ENCODE results near the gene CRCP. TPM values are rescaled to one million over a fixed set of nuclear protein-coding genes. Genes with fewer than 3 reads are reported as not detected.
"Not testable (repeated sequence)": the region's sequence is repeated elsewhere in the genome, so short reads cannot be mapped to it uniquely, and the experiment has no call there.

CRCP gene
- total and polyA plus RNA-seq, 4 donors: 18.9 to 43.0 (median 32.4) TPM

DNA sequence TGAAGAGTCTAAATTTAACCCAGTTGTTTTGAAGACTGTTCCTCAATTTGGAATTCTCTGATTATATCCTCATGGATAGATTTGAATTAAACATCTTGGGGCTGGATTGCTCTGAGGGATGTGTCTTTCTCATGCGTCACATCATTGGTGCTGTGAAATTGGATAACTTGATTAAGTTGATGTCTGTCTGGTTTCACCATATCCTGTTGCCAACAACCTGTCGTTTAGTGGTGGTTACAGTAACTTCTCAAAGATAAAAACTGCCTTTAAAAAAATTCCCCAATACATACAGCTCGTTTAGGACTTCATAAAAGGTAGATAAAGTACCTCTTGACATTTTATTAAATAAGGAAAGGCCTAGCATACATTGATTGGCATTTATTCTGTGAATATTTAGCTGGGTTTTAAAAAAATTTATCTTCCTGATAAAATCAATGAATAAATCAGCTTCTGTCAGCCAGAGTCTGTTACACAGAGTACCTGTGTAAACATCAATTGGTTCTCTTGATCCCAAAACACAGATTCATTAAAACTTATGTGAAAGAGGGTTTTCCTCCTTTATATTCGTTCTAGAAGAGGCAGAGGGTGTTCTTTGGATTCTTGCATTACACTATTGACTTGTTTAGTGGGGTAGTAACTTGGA, 10.5 kb downstream of the CRCP start:
- no peak for DNase-seq
- peak overlapping the region in 1 of 2 donors; percentile 33 for H3K27ac ChIP-seq (ENCODE audit: low read depth in 1 of 2, low read length in 1 of 2)

DNA sequence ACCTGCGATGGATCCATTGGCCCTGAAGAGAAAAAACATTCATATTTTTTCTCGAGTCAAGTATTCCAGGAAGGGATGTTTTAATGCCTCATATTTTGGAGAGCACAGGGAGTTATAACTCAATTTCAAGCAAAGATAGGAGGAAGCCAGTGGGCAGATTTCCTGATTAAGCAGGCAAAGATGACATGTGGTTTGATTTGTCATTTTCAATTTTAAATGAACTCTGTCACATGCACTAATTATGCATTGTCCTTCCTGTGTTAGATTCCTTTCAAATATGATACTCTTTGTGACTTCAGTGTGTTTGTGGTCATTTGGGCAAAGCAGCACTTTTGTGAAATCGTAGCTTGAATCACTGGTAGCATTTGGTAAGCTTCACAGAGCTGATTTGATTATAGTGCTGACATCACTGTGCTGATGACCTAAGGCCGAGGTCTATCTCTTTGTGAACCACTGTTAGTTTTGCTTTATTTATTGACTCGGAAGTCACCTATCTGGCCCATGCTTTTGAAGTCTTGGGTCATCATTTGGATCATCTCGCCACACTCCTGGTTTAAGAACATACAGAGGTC, 11.2 kb downstream of the CRCP start:
- H3K36me3 ChIP-seq (ENCODE audit: control insufficient read depth in 4 of 4, insufficient read depth in 4 of 4, low read length in 4 of 4): peaks cover 0 to 12% (median under 1%) of the 10 kb centered on the region in 4 donors
- 67 to 71% methylated on average over 6 of the region's 6 CpGs for WGBS, 2 donors
- ATAC-seq (ENCODE audit: insufficient read depth, low FRiP score); H3K9me3 ChIP-seq (ENCODE audit: control insufficient read depth in 4 of 4, insufficient read depth in 3 of 4, low read length in 3 of 4); H3K27me3 ChIP-seq (ENCODE audit: control insufficient read depth in 3 of 3, insufficient read depth in 3 of 3, low read length in 2 of 3); DNase-seq; H3K4me3 ChIP-seq; H3K9ac ChIP-seq (ENCODE audit: insufficient read depth in 1 of 2, low read length in 2 of 2): not testable (repeated sequence)
- H3K4me1 ChIP-seq (ENCODE audit: control insufficient read depth in 5 of 5, insufficient read depth in 5 of 5, low read length in 5 of 5): peaks cover 2 to 19% (median 5%) of the 10 kb centered on the region in 5 donors
- H3K27ac ChIP-seq (ENCODE audit: low read depth in 1 of 2, low read length in 1 of 2): peak overlapping the region in 1 of 2 donors; percentile 33

More for the DNA sequence above, 10.5 kb downstream of the CRCP start:
- H3K9ac ChIP-seq (ENCODE audit: insufficient read depth in 1 of 2, low read length in 2 of 2): no peak overlapping the region
- 18% methylated on average over 4 of the region's 4 CpGs for WGBS, 2 donors
- H3K9me3 ChIP-seq (ENCODE audit: control insufficient read depth in 4 of 4, insufficient read depth in 3 of 4, low read length in 3 of 4): no peaks in the 10 kb centered on the region
- peak; percentile 14 for ATAC-seq (ENCODE audit: insufficient read depth, low FRiP score)
- peaks cover 2 to 19% (median 5%) of the 10 kb centered on the region in 5 donors for H3K4me1 ChIP-seq (ENCODE audit: control insufficient read depth in 5 of 5, insufficient read depth in 5 of 5, low read length in 5 of 5)
- H3K4me3 ChIP-seq: no peak overlapping the region
- H3K27me3 ChIP-seq (ENCODE audit: control insufficient read depth in 3 of 3, insufficient read depth in 3 of 3, low read length in 2 of 3): no peaks in the 10 kb centered on the region
- H3K36me3 ChIP-seq (ENCODE audit: control insufficient read depth in 4 of 4, insufficient read depth in 4 of 4, low read length in 4 of 4): peaks cover 0 to 9% (median under 1%) of the 10 kb centered on the region in 4 donors
- TF ChIP-seq, protein P1, sequence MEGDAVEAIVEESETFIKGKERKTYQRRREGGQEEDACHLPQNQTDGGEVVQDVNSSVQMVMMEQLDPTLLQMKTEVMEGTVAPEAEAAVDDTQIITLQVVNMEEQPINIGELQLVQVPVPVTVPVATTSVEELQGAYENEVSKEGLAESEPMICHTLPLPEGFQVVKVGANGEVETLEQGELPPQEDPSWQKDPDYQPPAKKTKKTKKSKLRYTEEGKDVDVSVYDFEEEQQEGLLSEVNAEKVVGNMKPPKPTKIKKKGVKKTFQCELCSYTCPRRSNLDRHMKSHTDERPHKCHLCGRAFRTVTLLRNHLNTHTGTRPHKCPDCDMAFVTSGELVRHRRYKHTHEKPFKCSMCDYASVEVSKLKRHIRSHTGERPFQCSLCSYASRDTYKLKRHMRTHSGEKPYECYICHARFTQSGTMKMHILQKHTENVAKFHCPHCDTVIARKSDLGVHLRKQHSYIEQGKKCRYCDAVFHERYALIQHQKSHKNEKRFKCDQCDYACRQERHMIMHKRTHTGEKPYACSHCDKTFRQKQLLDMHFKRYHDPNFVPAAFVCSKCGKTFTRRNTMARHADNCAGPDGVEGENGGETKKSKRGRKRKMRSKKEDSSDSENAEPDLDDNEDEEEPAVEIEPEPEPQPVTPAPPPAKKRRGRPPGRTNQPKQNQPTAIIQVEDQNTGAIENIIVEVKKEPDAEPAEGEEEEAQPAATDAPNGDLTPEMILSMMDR (IDR thresholded peaks at IDR 0.05; ENCODE audit: control extremely low read depth, extremely low read depth): no peak

DNA sequence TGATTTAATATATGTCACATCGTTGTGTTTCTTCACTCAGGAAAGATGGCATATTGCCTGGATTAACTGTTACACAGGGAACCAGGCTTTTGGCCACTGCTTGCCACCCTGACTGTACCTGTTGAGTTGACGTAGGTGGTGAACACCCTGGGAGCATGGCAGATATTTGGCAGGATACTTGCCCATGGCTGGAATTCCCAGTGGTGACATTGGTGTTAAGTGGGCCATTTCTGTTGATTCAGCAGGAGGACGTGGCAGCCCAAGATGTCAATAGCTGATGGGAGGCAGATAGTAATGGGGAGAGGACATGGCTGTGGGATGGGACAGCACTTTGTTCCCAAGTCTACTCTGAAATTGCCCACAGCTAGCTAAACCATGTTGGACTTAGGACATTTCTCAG, 12.5 kb downstream of the CRCP start:
- 75 to 76% methylated on average over 3 of the region's 3 CpGs for WGBS, 2 donors
- H3K9me3 ChIP-seq (ENCODE audit: control insufficient read depth in 4 of 4, insufficient read depth in 3 of 4, low read length in 3 of 4); DNase-seq; ATAC-seq (ENCODE audit: insufficient read depth, low FRiP score); H3K4me3 ChIP-seq; H3K27ac ChIP-seq (ENCODE audit: low read depth in 1 of 2, low read length in 1 of 2); H3K9ac ChIP-seq (ENCODE audit: insufficient read depth in 1 of 2, low read length in 2 of 2); H3K27me3 ChIP-seq (ENCODE audit: control insufficient read depth in 3 of 3, insufficient read depth in 3 of 3, low read length in 2 of 3): not testable (repeated sequence)
- Histone ChIP-seq H3K4me1 (ENCODE audit: control insufficient read depth in 5 of 5, insufficient read depth in 5 of 5, low read length in 5 of 5) (peaks cover 2 to 19% (median 5%) of the 10 kb centered on the region in 5 donors), H3K36me3 (ENCODE audit: control insufficient read depth in 4 of 4, insufficient read depth in 4 of 4, low read length in 4 of 4) (peaks cover 4 to 11% (median 7%) of the 10 kb centered on the region in 4 donors)

DNA sequence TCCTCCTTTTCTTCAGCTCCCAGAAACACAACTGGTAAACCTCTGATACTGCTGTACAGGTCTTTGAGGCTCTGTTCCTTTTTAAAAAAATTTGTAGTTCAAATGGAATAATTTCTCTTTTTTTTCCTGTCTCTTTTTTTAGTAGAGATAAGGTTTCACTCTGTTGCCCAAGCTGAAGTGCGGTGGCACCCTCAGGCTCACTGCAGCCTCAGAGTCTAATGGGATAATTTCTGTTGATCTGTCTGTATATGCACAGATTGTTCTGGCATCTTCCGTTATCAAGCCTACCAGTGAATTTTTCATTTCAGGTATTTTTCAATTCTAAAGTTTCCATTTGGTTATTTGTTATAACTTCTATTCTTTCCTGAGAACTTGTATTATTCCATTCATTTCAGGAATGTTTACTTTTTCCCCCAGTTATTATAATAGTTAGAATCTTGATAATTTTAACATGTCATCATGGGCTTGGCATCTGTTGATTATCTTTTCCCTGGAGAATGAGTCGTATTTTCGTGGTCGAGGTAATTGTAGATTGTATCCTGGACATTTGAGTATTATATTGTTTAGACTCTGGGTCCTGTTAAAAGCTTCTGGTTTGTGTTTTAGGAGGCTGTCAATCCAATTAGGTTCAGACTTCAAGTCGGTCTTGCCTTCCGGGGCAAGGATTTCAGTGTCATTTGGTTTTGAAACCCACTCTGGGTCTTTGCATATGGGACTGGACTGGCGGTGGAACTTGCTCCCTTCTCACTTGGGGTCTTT, 24.5 kb downstream of the CRCP start:
- no peak overlapping the region for H3K27ac ChIP-seq (ENCODE audit: low read depth in 1 of 2, low read length in 1 of 2)
- H3K4me3 ChIP-seq: no peak overlapping the region
- no peaks in the 10 kb centered on the region for H3K27me3 ChIP-seq (ENCODE audit: control insufficient read depth in 3 of 3, insufficient read depth in 3 of 3, low read length in 2 of 3)
- WGBS, 2 donors: 80 to 90% methylated on average over 8 of the region's 8 CpGs
- H3K4me1 ChIP-seq (ENCODE audit: control insufficient read depth in 5 of 5, insufficient read depth in 5 of 5, low read length in 5 of 5): peaks cover 0 to 21% (median 10%) of the 10 kb centered on the region in 5 donors
- H3K9ac ChIP-seq (ENCODE audit: insufficient read depth in 1 of 2, low read length in 2 of 2): no peak overlapping the region
- H3K9me3 ChIP-seq (ENCODE audit: control insufficient read depth in 4 of 4, insufficient read depth in 3 of 4, low read length in 3 of 4): no peaks in the 10 kb centered on the region
- DNase-seq (no peak), ATAC-seq (ENCODE audit: insufficient read depth, low FRiP score) (no peak)
- peaks cover 5 to 22% (median 13%) of the 10 kb centered on the region in 4 donors for H3K36me3 ChIP-seq (ENCODE audit: control insufficient read depth in 4 of 4, insufficient read depth in 4 of 4, low read length in 4 of 4)
- TF ChIP-seq, protein P1 (IDR thresholded peaks at IDR 0.05; ENCODE audit: control extremely low read depth, extremely low read depth): no peak
